Right lung (tissue), 10 donors: Measurements from ENCODE around the gene TOMM20L. TPM values are rescaled to one million over a fixed set of nuclear protein-coding genes. Genes with fewer than 3 reads are reported as not detected.
"Not testable (repeated sequence)": the region's sequence is repeated elsewhere in the genome, so short reads cannot be mapped to it uniquely, and the experiment has no call there.

Experiments
- DNase-seq, 2 donors: peaks; one replicate each; pipeline ENCODE4 v3.0.0-alpha.2; 2013
- long read RNA-seq, 8 donors: transcript quantifications; one replicate each; lab custom pipeline, GENCODE V29; 2026
- polyA plus RNA-seq, 5 donors: library from polyadenylated mRNA; unstranded; fragments of 120-200 nt; gene quantifications; one replicate each; pipeline versions ENCODE4 v1.2.1 to v1.2.3, GENCODE V29; 2013; ENCODE audit warnings: inconsistent platforms in 1 of 5, low replicate concordance in 1 of 5; ENCODE audit not compliant: insufficient read length in 5 of 5, insufficient read depth in 1 of 5

The TOMM20L gene
- 1 to 10 TPM in 2 of 5 donors, under 1 TPM in 3; 0.55 to 1.9 (median 0.64) TPM for polyA plus RNA-seq
- long read RNA-seq, donor 1 = 0 reads
- long read RNA-seq, donor 2 = 0 reads
- long read RNA-seq, donor 3 = 0 reads
- long read RNA-seq, donor 4 = 0 reads
- long read RNA-seq, donor 5 = 0 reads
- long read RNA-seq, donor 6 = 0 reads
- long read RNA-seq, donor 7 = 0 reads
- long read RNA-seq, donor 8 = 0 reads

GRCh38 chr14:58395812-58396788, at the start of gene TOMM20L:
Gene TOMM20L (plus strand): TSS chr14:58395930. CDS start chr14:58395958, 28 bp downstream.
- DNase-seq = peak; percentile 66 to 73

GRCh38 chr14:58353516-58354299, 42.0 kb upstream of the TOMM20L start:
- no peak for DNase-seq

GRCh38 chr14:58354808-58355207, 40.9 kb upstream of the TOMM20L start:
- no peak for DNase-seq

- no peak for DNase-seq
Measured at GRCh38 chr14:58356268-58356667, 39.5 kb upstream of the TOMM20L start.

GRCh38 chr14:58362272-58362671, 33.5 kb upstream of the TOMM20L start:
- DNase-seq = not testable (repeated sequence)

GRCh38 chr14:58362798-58363412, 32.8 kb upstream of the TOMM20L start:
- DNase-seq = peak in 1 of 2 donors; percentile 6

- DNase-seq = no peak
Measured at GRCh38 chr14:58364316-58364715, 31.4 kb upstream of the TOMM20L start.

- DNase-seq = no peak
Measured at GRCh38 chr14:58367296-58367695, 28.4 kb upstream of the TOMM20L start.

- DNase-seq = no peak
Measured at GRCh38 chr14:58368956-58369355, 26.8 kb upstream of the TOMM20L start.

- DNase-seq = no peak
Measured at GRCh38 chr14:58376791-58377190, 18.9 kb upstream of the TOMM20L start.

- DNase-seq = no peak
Measured at GRCh38 chr14:58390830-58391229, 4.9 kb upstream of the TOMM20L start.

GRCh38 chr14:58395562-58395811, 243 bp upstream of the TOMM20L start:
- no peak for DNase-seq

- DNase-seq = no peak
Measured at GRCh38 chr14:58397156-58397555, 1.4 kb downstream of the TOMM20L start.

- DNase-seq = no peak
Measured at GRCh38 chr14:58398495-58398894, 2.8 kb downstream of the TOMM20L start.

- DNase-seq = no peak
Measured at GRCh38 chr14:58398895-58399294, 3.2 kb downstream of the TOMM20L start.

- no peak for DNase-seq
Measured at GRCh38 chr14:58401587-58401986, 5.9 kb downstream of the TOMM20L start.

- no peak for DNase-seq
Measured at GRCh38 chr14:58408681-58409215, 13.0 kb downstream of the TOMM20L start.

GRCh38 chr14:58414845-58415244, 19.1 kb downstream of the TOMM20L start:
- DNase-seq = no peak

- DNase-seq = no peak
Measured at GRCh38 chr14:58415636-58416547, 20.2 kb downstream of the TOMM20L start.

GRCh38 chr14:58416934-58417333, 21.2 kb downstream of the TOMM20L start:
- not testable (repeated sequence) for DNase-seq
